IMR-90 (cell line): Measurements from ENCODE around the gene ADAT1.
A peak's percentile ranks its signal among the peaks of the same experiment; 100 is the strongest.

Experiments used
- BHLHE40 ChIP-seq: fragments of 150-350 bp; IDR thresholded peaks from 2 replicates; pipeline ENCODE4 v1.6.1; 2016; ENCODE audit warnings: mild to moderate bottlenecking, low read depth, low read length
- CEBPB ChIP-seq: IDR thresholded peaks from 2 replicates; pipeline ENCODE4 v1.6.1; 2012; ENCODE audit warnings: low read depth, low read length, improper control_type of control experiment
- CTCF ChIP-seq: conservative IDR thresholded peaks from 2 replicates; pipeline ENCODE4 v1.5.1; 2012; ENCODE audit warnings: mild to moderate bottlenecking, low read depth, low read length, improper control_type of control experiment
- ELK1 ChIP-seq: fragments of 150-350 bp; IDR thresholded peaks from 2 replicates; pipeline ENCODE4 v1.6.1; 2016; ENCODE audit warnings: low read depth, mild to moderate bottlenecking, low read length, moderate library complexity, borderline replicate concordance
- FOS ChIP-seq: fragments of 150-350 bp; IDR thresholded peaks from 2 replicates; pipeline ENCODE4 v1.6.1; 2016; ENCODE audit warnings: low read depth, low read length
- MAFK ChIP-seq: IDR thresholded peaks from 2 replicates; pipeline ENCODE4 v1.6.1; 2012; ENCODE audit warnings: low read depth, low read length, improper control_type of control experiment
- MAZ ChIP-seq: IDR thresholded peaks from 2 replicates; pipeline ENCODE4 v1.6.1; 2012; ENCODE audit warnings: low read depth, mild to moderate bottlenecking, low read length, improper control_type of control experiment, moderate library complexity, borderline replicate concordance
- MXI1 ChIP-seq: IDR thresholded peaks from 2 replicates; pipeline ENCODE4 v1.6.1; 2012; ENCODE audit warnings: low read depth, mild to moderate bottlenecking, low read length, moderate library complexity, borderline replicate concordance
- NFE2L2 ChIP-seq: fragments of 150-350 bp; IDR thresholded peaks from 2 replicates; pipeline ENCODE4 v1.6.1; 2016; ENCODE audit warnings: low read depth, mild to moderate bottlenecking, low read length
- POLR2A ChIP-seq: IDR thresholded peaks from 2 replicates; pipeline ENCODE4 v1.6.1; 2012; ENCODE audit warnings: mild to moderate bottlenecking, low read depth, low read length
- RAD21 ChIP-seq: IDR thresholded peaks from 2 replicates; pipeline ENCODE4 v1.6.1; 2012; ENCODE audit warnings: low read length, improper control_type of control experiment
- RCOR1 ChIP-seq: IDR thresholded peaks from 2 replicates; pipeline ENCODE4 v1.6.1; 2012; ENCODE audit warnings: mild to moderate bottlenecking, low read length, improper control_type of control experiment; ENCODE audit not compliant: insufficient replicate concordance
- RFX5 ChIP-seq: IDR thresholded peaks from 2 replicates; pipeline ENCODE4 v1.8.0; 2012; ENCODE audit warnings: low read depth, mild to moderate bottlenecking, low read length, moderate library complexity
- SMC3 ChIP-seq: fragments of 150-350 bp; IDR thresholded peaks from 2 replicates; pipeline ENCODE4 v1.6.1; 2016; ENCODE audit warnings: low read depth, mild to moderate bottlenecking, antibody characterized with exemption, low read length, moderate library complexity

GRCh38 chr16:75590920-75591843, 31.9 kb downstream of the ADAT1 start:
- TF ChIP-seq CTCF (peak; percentile 52), POLR2A (no peak), BHLHE40 (no peak), SMC3 (peak; percentile 31; the same call in 1 of the 2 replicates), MXI1 (no peak), MAZ (no peak), CEBPB (no peak), RFX5 (no peak), NFE2L2 (no peak), FOS (0 out of 2 replicates have a peak, but pooled peaks have one; percentile 12), RAD21 (peak; percentile 62), RCOR1 (no peak), MAFK (no peak), ELK1 (no peak)
